SU-DHL-6 (cell line): ENCODE measurements around the gene IFIH1.

Source experiments
- H2AFZ ChIP-seq: fragments of 200-600 bp; sonication (generic); 2 replicates; pipeline ENCODE4 v1.6.1; 2014; ENCODE audit warnings: low read depth, mild to moderate bottlenecking, moderate library complexity, mixed read lengths, antibody characterized with exemption, low read length; ENCODE audit not compliant: severe bottlenecking
- H3F3A ChIP-seq: fragments of 200-600 bp; shearing (Covaris generic); 2 replicates; pipeline ENCODE4 v1.6.0; 2016; ENCODE audit warnings: antibody characterized with exemption, mild to moderate bottlenecking; ENCODE audit not compliant: insufficient read depth
- H3K27ac ChIP-seq: fragments of 200-600 bp; sonication (generic); 2 replicates; pipeline ENCODE4 v1.5.1; 2016; ENCODE audit warnings: low read depth, mild to moderate bottlenecking, low read length, moderate library complexity, mixed read lengths
- H3K27me3 ChIP-seq: fragments of 200-600 bp; sonication (generic), shearing (Covaris generic); 2 replicates; pipeline ENCODE4 v1.6.0; 2014; ENCODE audit warnings: mild to moderate bottlenecking, low read length
- H3K36me3 ChIP-seq: fragments of 200-600 bp; sonication (generic); 2 replicates; pipeline ENCODE4 v1.6.1; 2014; ENCODE audit warnings: mild to moderate bottlenecking, low read length, mixed read lengths
- H3K4me2 ChIP-seq: fragments of 300-600, 200-600 bp; shearing (Covaris generic), sonication (generic); 2 replicates; pipeline ENCODE4 v1.6.0; 2014; ENCODE audit warnings: low read length, low read depth, mild to moderate bottlenecking; ENCODE audit not compliant: poor library complexity, severe bottlenecking
- H3K4me3 ChIP-seq: fragments of 200-600 bp; sonication (generic); 2 replicates; pipeline ENCODE4 v1.5.1; 2014; ENCODE audit warnings: antibody characterized with exemption, low read length, mild to moderate bottlenecking, mixed read lengths; ENCODE audit not compliant: insufficient read depth, poor library complexity, severe bottlenecking
- H3K79me2 ChIP-seq: fragments of 200-600 bp; sonication (generic); 2 replicates; pipeline ENCODE4 v1.6.1; 2014; ENCODE audit warnings: mild to moderate bottlenecking, low read length, moderate library complexity; ENCODE audit not compliant: insufficient read depth
- H3K9ac ChIP-seq: fragments of 200-600 bp; sonication (generic); 2 replicates; pipeline ENCODE4 v1.7.0; 2014; ENCODE audit warnings: mild to moderate bottlenecking, low read length
- H3K9me2 ChIP-seq: fragments of 200-600 bp; sonication (generic); replicated peaks from 2 replicates; pipeline ENCODE4 v1.6.1; 2014; ENCODE audit warnings: low read length; ENCODE audit not compliant: insufficient read depth
- H3K9me3 ChIP-seq: fragments of 200-600 bp; sonication (generic); 2 replicates; pipeline ENCODE4 v1.6.1; 2014; ENCODE audit warnings: low read length, mixed read lengths; ENCODE audit not compliant: insufficient read depth
- H4K20me1 ChIP-seq: fragments of 200-600 bp; sonication (generic); 2 replicates; pipeline ENCODE4 v1.6.1; 2014; ENCODE audit warnings: low read depth, mild to moderate bottlenecking, antibody characterized with exemption, low read length, moderate library complexity, mixed read lengths
- CTCF ChIP-seq: fragments of 200-600 bp; sonication (generic); IDR thresholded peaks from one replicate; pipeline ENCODE4 v1.5.1; 2017; ENCODE audit warnings: antibody characterized with exemption, mild to moderate bottlenecking, low read length, moderate library complexity; ENCODE audit not compliant: insufficient read depth, poor library complexity, severe bottlenecking
- EZH2phosphoT487 ChIP-seq: fragments of 200-600 bp; sonication (generic), shearing (Covaris generic); conservative IDR thresholded peaks from 2 replicates; pipeline ENCODE4 v1.6.1; 2018; ENCODE audit warnings: mild to moderate bottlenecking, antibody characterized with exemption, low read length, moderate library complexity, mixed read lengths

The IFIH1 gene

GRCh38 chr2:162330881-162331280 is 12.4 kb upstream of the IFIH1 start:
- H3K4me3 ChIP-seq, result no peak overlapping the region
- no peak overlapping the region for H2AFZ ChIP-seq
- H4K20me1 ChIP-seq, result no peaks in the 10 kb centered on the region
- no peak overlapping the region for H3K4me2 ChIP-seq
- H3F3A ChIP-seq, result no peaks in the 10 kb centered on the region
- H3K9ac ChIP-seq, result no peak overlapping the region
- H3K36me3 ChIP-seq, result no peaks in the 10 kb centered on the region
- H3K9me2 ChIP-seq, result no peaks in the 10 kb centered on the region
- no peaks in the 10 kb centered on the region for H3K79me2 ChIP-seq
- H3K27ac ChIP-seq, result no peak overlapping the region
- H3K9me3 ChIP-seq, result no peaks in the 10 kb centered on the region
- no peak for TF ChIP-seq EZH2phosphoT487
- TF ChIP-seq CTCF, result no peak
- no peaks in the 10 kb centered on the region for H3K27me3 ChIP-seq

- no peaks in the 10 kb centered on the region for H4K20me1 ChIP-seq
- H3K9me3 ChIP-seq, result no peaks in the 10 kb centered on the region
- H3K79me2 ChIP-seq, result no peaks in the 10 kb centered on the region
- H3K4me2 ChIP-seq, result no peak overlapping the region
- H3K36me3 ChIP-seq, result no peaks in the 10 kb centered on the region
- H3K9me2 ChIP-seq, result no peaks in the 10 kb centered on the region
- no peak overlapping the region for H3K27ac ChIP-seq
- H3K4me3 ChIP-seq, result no peak overlapping the region
- H3K27me3 ChIP-seq, result no peaks in the 10 kb centered on the region
- no peak overlapping the region for H3K9ac ChIP-seq
- H2AFZ ChIP-seq, result no peak overlapping the region
- no peak for TF ChIP-seq CTCF
- no peak for TF ChIP-seq EZH2phosphoT487
- no peaks in the 10 kb centered on the region for H3F3A ChIP-seq
Observed at GRCh38 chr2:162328424-162329157, 10.1 kb upstream of the IFIH1 start.

GRCh38 chr2:162327806-162328205 is 9.3 kb upstream of the IFIH1 start:
- Histone ChIP-seq H3K36me3 (no peaks in the 10 kb centered on the region), H3K27me3 (no peaks in the 10 kb centered on the region), H2AFZ (no peak overlapping the region), H3K79me2 (no peaks in the 10 kb centered on the region), H3K4me2 (no peak overlapping the region), H3K9me2 (no peaks in the 10 kb centered on the region), H3K9me3 (no peaks in the 10 kb centered on the region), H3K4me3 (no peak overlapping the region), H3K9ac (no peak overlapping the region), H4K20me1 (no peaks in the 10 kb centered on the region), H3F3A (no peaks in the 10 kb centered on the region), H3K27ac (no peak overlapping the region)
- TF ChIP-seq CTCF (no peak), EZH2phosphoT487 (no peak)
